ENCODE measurements around the gene PVALEF.

PVALEF gene

GRCh38 chr17:81171941-81172340 lies 6.6 kb downstream of the PVALEF start:
- in situ Hi-C loops (cut with HindIII; ENCODE audit: low pct_ligation_motif_present, low pct_unique_long_range_greater_than_20kb, low sequenced_read_pairs) = no loop called here
- no peak for DNase-seq

GRCh38 chr17:81173052-81173761 lies 7.9 kb downstream of the PVALEF start:
- in situ Hi-C loops (cut with HindIII; ENCODE audit: low pct_ligation_motif_present, low pct_unique_long_range_greater_than_20kb, low sequenced_read_pairs) = no loop called here

GRCh38 chr17:81173762-81174155 lies 8.5 kb downstream of the PVALEF start:
- in situ Hi-C loops (cut with HindIII; ENCODE audit: low pct_ligation_motif_present, low pct_unique_long_range_greater_than_20kb, low sequenced_read_pairs) = no loop called here
- no peak for DNase-seq

More at GRCh38 chr17:81173052-81173761, 7.9 kb downstream of the PVALEF start:
- DNase-seq = no peak

- DNase-seq = no peak
- in situ Hi-C loops (cut with HindIII; ENCODE audit: low pct_ligation_motif_present, low pct_unique_long_range_greater_than_20kb, low sequenced_read_pairs) = no loop called here
Measured at GRCh38 chr17:81176666-81177065, 11.4 kb downstream of the PVALEF start.

- in situ Hi-C loops (cut with HindIII; ENCODE audit: low pct_ligation_motif_present, low pct_unique_long_range_greater_than_20kb, low sequenced_read_pairs) = no loop called here
- DNase-seq = no peak
Measured at GRCh38 chr17:81178136-81179091, 13.1 kb downstream of the PVALEF start.

GRCh38 chr17:81179220-81179619 lies 13.9 kb downstream of the PVALEF start:
- DNase-seq = no peak
- in situ Hi-C loops (cut with HindIII; ENCODE audit: low pct_ligation_motif_present, low pct_unique_long_range_greater_than_20kb, low sequenced_read_pairs) = no loop called here

- in situ Hi-C loops (cut with HindIII; ENCODE audit: low pct_ligation_motif_present, low pct_unique_long_range_greater_than_20kb, low sequenced_read_pairs) = no loop called here
Measured at GRCh38 chr17:81179861-81180260, 14.6 kb downstream of the PVALEF start.

GRCh38 chr17:81180836-81181810 lies 15.8 kb downstream of the PVALEF start:
- in situ Hi-C loops (cut with HindIII; ENCODE audit: low pct_ligation_motif_present, low pct_unique_long_range_greater_than_20kb, low sequenced_read_pairs) = no loop called here
- DNase-seq = no peak

More at GRCh38 chr17:81179861-81180260, 14.6 kb downstream of the PVALEF start:
- no peak for DNase-seq

- in situ Hi-C loops (cut with HindIII; ENCODE audit: low pct_ligation_motif_present, low pct_unique_long_range_greater_than_20kb, low sequenced_read_pairs) = no loop called here
- no peak for DNase-seq
Measured at GRCh38 chr17:81181811-81182185, 16.5 kb downstream of the PVALEF start.

- DNase-seq = no peak
- in situ Hi-C loops (cut with HindIII; ENCODE audit: low pct_ligation_motif_present, low pct_unique_long_range_greater_than_20kb, low sequenced_read_pairs) = no loop called here
Measured at GRCh38 chr17:81182596-81182995, 17.3 kb downstream of the PVALEF start.

GRCh38 chr17:81183316-81183715 lies 18.0 kb downstream of the PVALEF start:
- in situ Hi-C loops (cut with HindIII; ENCODE audit: low pct_ligation_motif_present, low pct_unique_long_range_greater_than_20kb, low sequenced_read_pairs) = no loop called here
- no peak for DNase-seq

- DNase-seq = no peak
- in situ Hi-C loops (cut with HindIII; ENCODE audit: low pct_ligation_motif_present, low pct_unique_long_range_greater_than_20kb, low sequenced_read_pairs) = no loop called here
Measured at GRCh38 chr17:81183807-81184206, 18.5 kb downstream of the PVALEF start.

GRCh38 chr17:81184555-81184954 lies 19.2 kb downstream of the PVALEF start:
- in situ Hi-C loops (cut with HindIII; ENCODE audit: low pct_ligation_motif_present, low pct_unique_long_range_greater_than_20kb, low sequenced_read_pairs) = no loop called here
- DNase-seq = no peak

GRCh38 chr17:81186203-81186602 lies 20.9 kb downstream of the PVALEF start:
- in situ Hi-C loops (cut with HindIII; ENCODE audit: low pct_ligation_motif_present, low pct_unique_long_range_greater_than_20kb, low sequenced_read_pairs) = no loop called here
- DNase-seq = no peak

- DNase-seq = no peak
- in situ Hi-C loops (cut with HindIII; ENCODE audit: low pct_ligation_motif_present, low pct_unique_long_range_greater_than_20kb, low sequenced_read_pairs) = no loop called here
Measured at GRCh38 chr17:81187120-81187519, 21.8 kb downstream of the PVALEF start.

GRCh38 chr17:81187586-81188490 lies 22.5 kb downstream of the PVALEF start:
- no peak for DNase-seq
- in situ Hi-C loops (cut with HindIII; ENCODE audit: low pct_ligation_motif_present, low pct_unique_long_range_greater_than_20kb, low sequenced_read_pairs) = no loop called here

GRCh38 chr17:81188491-81188840 lies 23.2 kb downstream of the PVALEF start:
- in situ Hi-C loops (cut with HindIII; ENCODE audit: low pct_ligation_motif_present, low pct_unique_long_range_greater_than_20kb, low sequenced_read_pairs) = no loop called here
- DNase-seq = no peak

- no peak for DNase-seq
- in situ Hi-C loops (cut with HindIII; ENCODE audit: low pct_ligation_motif_present, low pct_unique_long_range_greater_than_20kb, low sequenced_read_pairs) = no loop called here
Measured at GRCh38 chr17:81189016-81189415, 23.7 kb downstream of the PVALEF start.
